HG03196 (cell line): ENCODE results near the gene TMX4.
"Not testable (repeated sequence)": the region's sequence is repeated elsewhere in the genome, so short reads cannot be mapped to it uniquely, and the experiment has no call there.

ENCODE experiments used
- ATAC-seq: cut with Tn5 transposase; IDR thresholded peaks from one replicate; pipeline ENCODE4 v1.9.1; 2021; ENCODE audit not compliant: unreplicated experiment

Gene TMX4

GRCh38 chr20:8019246-8019997, at the start of gene TMX4:
TSS of gene TMX4 (minus strand) at chr20:8019761. CDS start at chr20:8019613, 148 bp downstream.
- peak; percentile 85 for ATAC-seq

- ATAC-seq = no peak
Measured at GRCh38 chr20:8067082-8067481, 47.5 kb upstream of the TMX4 start.

- no peak for ATAC-seq
Measured at GRCh38 chr20:8066662-8067061, 47.1 kb upstream of the TMX4 start.

- ATAC-seq = no peak
Measured at GRCh38 chr20:8065691-8066090, 46.1 kb upstream of the TMX4 start.

GRCh38 chr20:8062756-8063155, 43.2 kb upstream of the TMX4 start:
- ATAC-seq = no peak

- ATAC-seq = no peak
Measured at GRCh38 chr20:8061861-8062518, 42.4 kb upstream of the TMX4 start.

GRCh38 chr20:8060977-8061376, 41.4 kb upstream of the TMX4 start:
- no peak for ATAC-seq

- ATAC-seq = no peak
Measured at GRCh38 chr20:8057871-8058270, 38.3 kb upstream of the TMX4 start.

- no peak for ATAC-seq
Measured at GRCh38 chr20:8055096-8055495, 35.5 kb upstream of the TMX4 start.

- no peak for ATAC-seq
Measured at GRCh38 chr20:8050157-8050837, 30.7 kb upstream of the TMX4 start.

GRCh38 chr20:8049310-8049709, 29.7 kb upstream of the TMX4 start:
- ATAC-seq = no peak

- ATAC-seq = no peak
Measured at GRCh38 chr20:8045946-8046345, 26.4 kb upstream of the TMX4 start.

- ATAC-seq = peak; percentile 75
Measured at GRCh38 chr20:8043687-8044282, 24.2 kb upstream of the TMX4 start.

GRCh38 chr20:8039042-8039441, 19.5 kb upstream of the TMX4 start:
- ATAC-seq = no peak

- no peak for ATAC-seq
Measured at GRCh38 chr20:8036771-8037170, 17.2 kb upstream of the TMX4 start.

- no peak for ATAC-seq
Measured at GRCh38 chr20:8033151-8033841, 13.7 kb upstream of the TMX4 start.

GRCh38 chr20:8032499-8032898, 12.9 kb upstream of the TMX4 start:
- ATAC-seq = no peak

- not testable (repeated sequence) for ATAC-seq
Measured at GRCh38 chr20:8031539-8031938, 12.0 kb upstream of the TMX4 start.

- no peak for ATAC-seq
Measured at GRCh38 chr20:8021541-8022269, 2.1 kb upstream of the TMX4 start.

GRCh38 chr20:8020314-8021079, 936 bp upstream of the TMX4 start:
- peak; percentile 50 for ATAC-seq
